GM18858 (cell line): ENCODE data around the gene THRB.

Source experiments
- ATAC-seq: cut with Tn5 transposase; IDR thresholded peaks from one replicate; pipeline ENCODE4 v1.9.1; 2021; ENCODE audit not compliant: unreplicated experiment

The THRB gene

DNA sequence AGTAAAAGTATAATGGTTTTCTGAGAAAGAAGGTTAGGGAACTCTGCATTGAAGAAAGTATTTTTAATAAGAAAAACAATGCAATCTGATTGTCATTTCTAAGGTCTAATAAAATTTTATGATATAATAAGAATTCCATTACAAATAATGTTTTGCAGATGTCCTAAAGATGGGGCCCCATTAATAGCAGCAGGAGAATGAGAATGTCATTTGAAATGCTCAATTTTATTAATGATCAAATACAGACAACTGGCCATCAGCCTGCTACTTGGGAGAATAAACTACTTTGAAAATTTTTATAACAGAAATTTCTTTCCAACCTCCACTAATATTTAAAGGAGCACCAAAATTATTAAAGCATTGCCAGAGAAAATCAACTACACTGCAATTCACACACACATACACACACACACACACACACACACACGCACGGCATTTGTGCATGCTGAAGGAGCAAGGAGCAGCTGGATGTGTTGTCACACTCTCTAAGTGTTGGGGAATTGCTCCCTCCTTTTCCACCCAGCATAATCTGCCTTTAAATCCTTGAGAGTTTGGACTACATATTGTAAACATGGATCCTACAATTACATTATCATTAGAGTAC lies 109.5 kb downstream of the THRB start:
- no peak for ATAC-seq

DNA sequence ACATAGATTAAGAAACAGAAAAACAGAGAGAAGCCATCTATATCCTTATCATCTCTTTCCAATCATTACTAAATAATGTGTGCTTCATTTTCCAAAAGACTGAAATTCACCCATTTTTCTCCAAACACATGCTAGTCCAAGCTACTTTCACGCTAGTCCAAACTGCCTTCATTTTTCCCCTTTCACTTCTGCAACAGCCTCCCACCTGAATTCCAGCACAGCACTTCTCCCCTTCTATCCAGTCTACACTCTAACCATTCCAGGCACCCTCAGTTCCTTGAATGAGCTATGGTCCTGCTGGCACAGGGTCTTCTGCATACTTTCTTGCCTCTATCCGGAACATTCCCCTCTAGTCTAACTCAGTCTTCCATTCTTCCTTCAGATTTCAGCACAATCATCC lies 112.0 kb downstream of the THRB start:
- ATAC-seq: no peak

DNA sequence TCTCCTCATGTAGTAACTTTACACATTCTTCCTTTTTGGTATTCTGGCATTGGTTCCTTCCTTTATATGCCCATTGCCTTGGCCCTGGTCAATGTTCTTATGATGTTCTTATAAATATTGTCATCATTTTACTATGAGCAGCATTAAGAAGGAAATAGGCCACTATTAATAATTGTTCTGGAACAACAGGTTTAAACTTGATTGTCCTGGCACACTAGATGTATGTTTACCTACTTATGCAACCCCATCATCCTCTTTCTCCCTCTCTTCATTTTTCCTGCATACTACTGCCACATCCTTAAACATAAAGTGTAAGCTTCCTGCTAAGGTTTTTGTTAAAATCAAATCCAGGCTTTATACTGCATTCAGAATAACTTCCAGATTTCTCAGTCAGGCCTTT lies 114.7 kb downstream of the THRB start:
- no peak for ATAC-seq

DNA sequence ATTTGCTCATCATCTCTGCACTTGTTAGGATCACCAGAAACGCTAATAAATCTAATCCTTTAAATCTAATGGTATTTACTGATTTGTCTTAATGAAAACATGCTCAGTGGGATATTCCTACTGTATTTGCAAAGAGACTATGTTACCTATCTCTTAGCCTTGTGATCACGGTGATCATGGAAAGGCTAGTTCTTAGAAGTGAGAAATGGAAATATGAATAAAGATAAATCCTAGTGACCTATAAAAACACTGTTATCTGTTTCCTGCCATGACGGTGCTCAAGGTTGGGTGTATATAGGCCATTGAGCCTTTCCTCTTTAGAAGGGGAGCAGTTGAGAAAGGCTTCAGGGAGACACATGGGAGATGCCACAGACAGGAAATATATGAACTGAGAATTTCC lies 116.3 kb downstream of the THRB start:
- no peak for ATAC-seq

DNA sequence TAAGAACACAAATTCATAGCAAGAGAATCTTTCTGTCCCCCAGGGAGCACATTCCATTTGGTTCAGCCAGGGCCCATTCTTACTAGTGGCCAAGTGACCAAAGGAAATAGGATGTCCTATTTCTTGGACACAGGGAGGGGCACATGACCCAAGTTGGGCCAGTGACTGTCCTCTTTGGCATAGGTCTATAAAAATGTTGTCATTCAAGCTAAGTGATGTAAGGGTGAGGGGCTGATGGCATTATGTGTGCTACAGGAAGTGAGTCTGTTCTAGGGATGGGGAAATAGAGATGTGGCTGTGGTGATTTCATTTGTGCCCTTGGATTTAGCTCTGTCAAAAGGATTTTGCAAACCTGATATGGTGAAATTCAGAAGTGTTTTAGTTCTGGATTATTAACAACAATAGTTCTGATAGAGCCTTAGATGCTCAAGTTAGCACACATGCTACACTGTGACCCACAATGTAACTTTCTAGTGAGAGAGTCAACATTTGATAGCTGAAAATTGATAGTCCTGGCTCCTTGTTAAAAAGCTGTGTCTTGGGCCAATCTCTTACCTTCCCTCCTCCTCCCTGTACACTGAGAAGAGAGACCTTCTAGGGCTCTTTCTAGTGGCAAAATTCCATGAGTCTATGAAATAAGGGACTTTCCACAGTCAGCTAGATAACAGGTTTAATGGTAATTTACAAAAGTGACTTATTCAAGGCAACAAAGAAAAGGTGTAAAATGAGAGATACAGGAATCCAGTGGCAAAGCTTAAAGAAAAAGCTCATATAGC lies 117.2 kb downstream of the THRB start:
- no peak for ATAC-seq

DNA sequence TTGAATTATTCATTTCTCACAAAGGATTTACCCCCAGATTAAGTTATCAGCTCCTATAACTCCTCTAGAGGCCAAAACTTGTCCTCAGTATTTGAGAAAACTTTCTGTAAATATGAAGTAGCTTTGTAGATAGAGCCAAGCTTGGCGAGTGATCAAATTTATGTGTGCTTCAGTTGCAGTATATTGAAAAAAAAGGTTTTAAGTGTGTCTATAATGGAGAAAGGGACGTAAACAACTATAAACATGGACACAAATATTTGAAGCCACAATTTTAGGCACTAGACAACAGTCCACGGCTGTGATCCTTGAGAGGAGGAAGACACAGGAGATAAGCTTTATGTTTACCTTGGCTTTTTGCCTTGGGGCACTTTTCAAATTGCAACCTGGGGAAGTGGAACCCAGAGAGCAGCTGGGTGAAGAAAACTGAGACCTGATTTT lies 118.7 kb downstream of the THRB start:
- ATAC-seq: no peak

DNA sequence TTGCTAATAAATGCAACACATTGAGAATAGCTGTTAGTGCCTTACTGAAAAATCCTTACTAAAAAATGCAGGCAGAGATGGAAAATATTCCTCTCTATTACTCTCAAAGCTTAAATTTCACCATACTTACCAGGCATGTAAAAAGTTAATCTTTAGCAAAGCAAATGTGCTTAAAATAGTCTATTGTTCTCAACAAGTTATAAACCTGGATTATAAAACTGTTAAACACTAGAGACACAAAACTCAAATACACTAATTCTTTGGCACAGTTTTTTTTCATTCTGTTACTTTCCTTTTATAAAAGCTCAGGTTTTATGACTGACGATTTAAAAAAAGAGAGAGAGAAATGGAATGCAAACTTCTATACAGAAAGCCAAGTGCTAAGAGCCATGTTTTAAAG lies 119.8 kb downstream of the THRB start:
- no peak for ATAC-seq

DNA sequence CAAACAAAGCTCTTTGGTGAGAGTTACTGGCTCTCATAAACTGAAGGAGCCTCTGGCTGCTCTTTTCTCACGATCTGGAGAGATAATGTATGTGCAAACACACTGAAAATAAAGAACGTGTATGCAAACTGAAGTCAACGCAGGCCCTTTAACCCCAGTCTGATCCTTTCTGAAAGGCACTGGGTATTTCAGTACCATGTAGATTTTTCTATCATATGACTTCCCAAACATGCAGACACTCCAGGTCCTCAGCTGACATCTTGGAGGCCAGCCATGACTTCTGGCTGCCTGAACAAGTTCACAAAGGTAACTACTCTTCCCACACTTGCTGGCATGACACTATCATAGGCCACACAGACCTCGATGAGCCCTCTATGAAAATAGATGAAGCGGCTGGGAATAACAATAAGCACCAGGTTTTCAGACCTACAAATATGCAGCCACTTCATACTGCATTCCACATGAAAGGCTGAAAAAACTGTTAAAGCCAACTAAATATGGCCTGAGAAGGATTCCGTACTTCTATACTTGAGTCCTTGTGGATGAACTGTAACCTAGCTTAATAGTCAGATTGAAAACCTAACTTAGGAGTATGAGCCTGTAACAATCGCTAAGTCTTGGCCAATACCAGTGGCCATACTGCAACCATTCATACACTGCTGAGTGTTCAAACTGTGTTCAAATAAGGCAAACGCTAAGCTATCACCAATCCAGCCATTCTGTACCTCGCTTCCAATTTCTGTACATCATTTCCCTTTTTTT lies 121.3 kb downstream of the THRB start:
- ATAC-seq: no peak

DNA sequence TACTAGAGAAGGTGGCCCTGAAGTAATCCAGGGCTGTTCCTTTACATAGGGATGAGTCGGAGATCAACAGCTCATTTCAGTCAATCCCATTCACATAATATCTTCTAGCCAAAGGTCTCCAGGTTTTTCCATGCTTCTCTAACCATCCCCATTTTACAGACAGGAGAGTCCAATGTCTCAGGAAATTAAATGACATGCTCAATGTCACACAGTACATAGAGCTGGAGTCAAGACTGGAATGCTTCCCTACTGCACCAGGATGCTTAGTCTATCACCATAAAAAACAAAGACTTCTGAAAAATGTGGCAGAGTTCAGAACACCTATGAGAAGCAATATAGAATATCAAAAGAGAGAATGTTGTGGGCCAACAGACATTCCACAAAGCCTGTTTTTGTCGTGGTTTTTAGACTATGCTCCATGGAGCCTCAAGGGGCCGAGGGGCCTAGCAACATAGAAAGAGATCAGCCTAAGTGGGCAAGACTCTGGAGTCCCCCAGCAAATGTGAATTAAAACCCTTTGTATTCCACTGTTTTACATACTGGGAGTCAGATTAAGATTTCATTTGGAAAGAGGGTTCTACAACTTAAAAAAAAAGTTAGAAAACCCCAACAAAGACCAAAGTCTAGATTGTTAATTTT lies 122.0 kb downstream of the THRB start:
- no peak for ATAC-seq

DNA sequence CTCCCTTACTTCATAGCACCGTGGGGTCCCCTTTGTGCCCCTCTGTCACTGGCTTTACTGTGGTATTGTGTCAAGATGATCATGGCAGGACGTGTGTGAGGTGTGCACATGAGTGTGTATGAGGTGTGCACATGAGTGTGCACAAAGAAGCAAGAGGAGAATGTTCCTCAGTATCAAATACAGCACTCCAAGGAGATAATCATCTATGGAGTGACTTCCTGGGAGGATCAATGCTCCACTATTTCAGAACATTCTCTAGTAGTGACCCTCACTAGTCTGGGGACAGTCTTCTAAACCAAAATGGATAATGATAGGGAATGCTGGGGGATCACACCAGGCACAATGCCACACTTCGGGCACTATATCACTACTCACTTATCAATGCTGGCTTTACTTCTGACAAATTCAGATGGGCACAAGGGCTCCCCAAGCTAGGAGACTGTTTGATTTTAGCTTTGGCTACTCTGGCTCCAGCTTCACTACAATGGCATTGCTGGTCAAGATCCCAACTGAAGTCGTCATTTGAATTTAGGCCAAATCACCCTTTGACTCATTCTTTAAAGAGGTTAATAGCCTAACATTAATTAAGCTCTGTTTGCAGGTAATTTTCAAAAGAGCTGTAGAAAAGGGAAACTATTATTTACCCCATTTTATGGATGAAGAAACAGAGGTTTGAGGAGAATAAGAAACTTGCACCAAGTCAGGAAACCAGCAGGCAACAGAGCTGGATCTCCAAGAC lies 124.1 kb downstream of the THRB start:
- ATAC-seq: no peak

DNA sequence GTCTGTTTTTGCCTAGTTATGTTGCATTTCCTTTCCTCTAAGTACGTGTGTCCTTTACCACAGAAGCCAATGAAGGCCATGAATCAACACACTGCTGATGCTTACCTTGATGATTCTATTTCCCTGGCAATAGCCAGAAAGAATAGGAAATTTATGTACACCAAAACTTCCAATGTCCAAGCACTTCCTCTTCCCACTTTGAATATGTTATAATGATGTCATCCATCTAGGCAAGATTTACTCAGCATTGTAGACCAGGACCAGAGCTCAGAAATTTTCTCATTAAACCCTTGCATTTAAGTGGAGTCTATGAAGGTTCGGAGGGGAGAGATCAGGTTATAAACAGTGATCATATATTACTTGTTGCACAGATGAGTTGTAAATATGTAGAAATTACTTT lies 126.0 kb downstream of the THRB start:
- ATAC-seq: no peak

DNA sequence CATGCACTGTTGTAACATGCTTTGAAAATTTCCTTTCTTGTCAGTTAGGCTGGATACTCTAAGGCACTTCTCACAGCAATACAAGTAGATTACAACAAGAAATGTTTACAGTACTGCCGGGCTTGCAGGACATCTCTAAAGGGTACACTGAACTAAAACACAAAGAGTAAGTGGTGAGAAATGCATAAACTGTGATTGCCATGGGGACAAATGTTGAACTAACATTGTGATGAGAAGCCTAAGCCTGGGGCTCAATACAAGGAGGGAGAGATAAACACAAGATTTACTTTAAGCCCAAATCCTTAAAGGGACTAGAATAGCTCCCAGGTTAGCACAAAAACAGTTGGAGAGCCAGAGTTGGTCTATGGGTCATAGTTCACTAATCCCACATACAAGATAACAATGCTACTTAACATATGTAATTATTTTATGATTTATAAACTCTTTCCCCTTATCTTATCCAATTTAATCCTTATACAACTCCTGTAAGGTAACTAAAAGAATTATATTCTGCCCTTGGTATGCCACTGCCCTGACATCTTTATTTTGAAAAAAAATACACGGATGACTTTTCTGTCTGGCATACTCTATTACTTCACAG lies 126.9 kb downstream of the THRB start:
- ATAC-seq: no peak

DNA sequence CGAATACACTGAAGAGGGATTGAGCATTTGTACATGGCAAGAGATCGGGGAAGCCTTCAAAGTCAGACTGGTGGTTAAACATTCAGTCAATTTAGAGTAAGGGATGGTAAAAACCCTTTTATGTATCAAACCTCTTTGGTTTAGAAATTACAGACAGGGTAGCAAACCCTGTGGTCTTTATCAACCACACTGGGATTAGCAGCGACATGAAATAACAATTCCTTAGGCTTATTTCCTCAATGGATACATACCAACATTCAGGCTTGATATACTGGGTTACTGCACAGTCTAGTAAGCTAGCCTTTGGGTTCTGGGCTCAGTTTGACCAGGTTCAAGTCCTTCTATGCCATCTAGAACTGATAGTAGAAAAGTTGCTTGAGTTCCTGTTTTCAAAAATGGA lies 127.4 kb downstream of the THRB start:
- no peak for ATAC-seq

DNA sequence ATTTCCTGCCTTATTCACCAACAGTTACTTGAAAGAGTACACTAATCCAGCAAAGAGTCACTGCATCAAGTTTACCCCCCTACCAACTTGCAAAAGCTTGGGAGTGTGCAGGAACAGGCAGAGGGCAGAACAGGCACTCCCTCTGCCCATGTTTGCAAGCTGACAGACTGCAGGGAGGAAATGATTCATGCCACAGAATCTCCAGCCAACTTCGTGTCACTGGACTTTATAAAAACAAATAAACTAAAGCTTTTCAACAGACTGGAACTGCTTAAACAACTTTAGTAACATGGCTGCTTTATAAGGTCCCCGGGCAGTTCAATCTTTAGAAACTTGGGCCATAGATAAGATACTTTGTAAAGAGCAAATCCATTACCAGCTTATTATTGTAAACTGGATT lies 129.5 kb downstream of the THRB start:
- no peak for ATAC-seq

DNA sequence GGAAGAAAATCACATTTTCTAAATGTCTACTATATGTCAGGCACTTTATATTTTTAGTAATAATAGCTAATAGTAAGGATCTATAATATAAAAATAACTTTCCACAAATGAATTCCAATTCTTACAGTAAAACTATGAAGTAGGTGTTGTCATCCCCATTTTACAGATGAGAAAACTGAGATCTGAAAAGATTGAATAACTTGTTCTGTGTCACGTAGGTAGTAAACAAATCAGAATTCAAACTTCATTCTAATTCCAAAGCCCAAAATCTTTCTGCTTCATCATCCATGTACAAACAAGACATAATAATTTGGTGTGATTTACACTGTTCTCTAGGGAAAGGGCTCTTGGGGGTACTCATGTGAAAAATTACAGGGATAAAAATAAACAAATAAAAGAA lies 130.3 kb downstream of the THRB start:
- ATAC-seq: no peak

DNA sequence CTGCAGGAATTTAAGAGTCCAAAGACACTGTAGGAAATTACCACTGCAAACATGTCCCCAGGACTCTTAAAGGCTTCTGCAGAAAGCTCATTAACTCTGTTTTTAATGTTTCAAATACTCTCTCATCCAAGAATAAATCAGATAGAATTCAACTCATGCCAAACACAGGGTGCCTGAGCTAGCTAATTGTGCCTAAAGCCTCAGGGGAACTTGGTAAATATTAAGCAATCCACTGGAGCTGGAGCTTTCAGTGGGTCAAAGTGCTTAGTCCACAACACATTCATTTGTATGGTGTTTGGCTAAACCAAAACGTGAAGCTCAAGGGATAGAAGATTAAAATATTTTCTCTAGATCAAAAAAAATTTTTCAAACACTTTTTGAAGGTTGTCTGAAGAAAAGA lies 131.4 kb downstream of the THRB start:
- ATAC-seq: no peak

DNA sequence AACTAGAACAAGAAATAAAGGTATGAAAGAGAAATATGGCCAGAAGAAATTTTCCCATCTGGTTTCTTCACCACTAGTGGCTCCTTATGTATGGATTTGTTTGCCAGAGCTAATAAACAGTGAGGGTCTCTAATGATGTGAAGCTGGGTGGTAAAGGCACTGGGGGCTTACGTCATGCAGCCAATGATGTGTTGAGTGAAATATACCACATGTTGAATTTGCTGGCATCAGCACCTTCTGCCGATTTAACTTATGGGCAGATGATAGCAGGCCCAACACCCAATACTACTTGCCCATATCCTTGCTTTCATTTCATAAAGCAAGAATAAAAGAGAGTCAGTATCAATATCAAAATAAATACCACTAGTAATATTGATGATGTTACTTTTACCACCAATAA lies 133.0 kb downstream of the THRB start:
- ATAC-seq: no peak

DNA sequence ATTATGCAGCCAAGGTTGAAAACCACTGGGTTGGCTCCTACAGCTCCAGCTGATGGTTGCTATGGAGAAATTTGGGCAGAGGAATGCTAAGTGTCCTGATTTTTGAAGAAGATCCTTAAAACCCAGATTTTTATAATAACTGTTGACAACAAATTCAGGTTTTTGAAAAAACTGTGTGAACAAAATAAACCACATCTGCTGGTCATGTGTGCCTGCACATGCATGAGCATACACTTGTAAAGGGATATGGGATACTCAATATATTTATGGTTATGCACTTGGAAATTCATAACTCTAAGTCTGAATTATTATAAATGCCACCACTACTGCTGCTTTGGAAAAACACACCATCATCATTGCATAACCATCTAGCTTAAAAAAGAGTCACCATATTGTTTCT lies 133.7 kb downstream of the THRB start:
- no peak for ATAC-seq

DNA sequence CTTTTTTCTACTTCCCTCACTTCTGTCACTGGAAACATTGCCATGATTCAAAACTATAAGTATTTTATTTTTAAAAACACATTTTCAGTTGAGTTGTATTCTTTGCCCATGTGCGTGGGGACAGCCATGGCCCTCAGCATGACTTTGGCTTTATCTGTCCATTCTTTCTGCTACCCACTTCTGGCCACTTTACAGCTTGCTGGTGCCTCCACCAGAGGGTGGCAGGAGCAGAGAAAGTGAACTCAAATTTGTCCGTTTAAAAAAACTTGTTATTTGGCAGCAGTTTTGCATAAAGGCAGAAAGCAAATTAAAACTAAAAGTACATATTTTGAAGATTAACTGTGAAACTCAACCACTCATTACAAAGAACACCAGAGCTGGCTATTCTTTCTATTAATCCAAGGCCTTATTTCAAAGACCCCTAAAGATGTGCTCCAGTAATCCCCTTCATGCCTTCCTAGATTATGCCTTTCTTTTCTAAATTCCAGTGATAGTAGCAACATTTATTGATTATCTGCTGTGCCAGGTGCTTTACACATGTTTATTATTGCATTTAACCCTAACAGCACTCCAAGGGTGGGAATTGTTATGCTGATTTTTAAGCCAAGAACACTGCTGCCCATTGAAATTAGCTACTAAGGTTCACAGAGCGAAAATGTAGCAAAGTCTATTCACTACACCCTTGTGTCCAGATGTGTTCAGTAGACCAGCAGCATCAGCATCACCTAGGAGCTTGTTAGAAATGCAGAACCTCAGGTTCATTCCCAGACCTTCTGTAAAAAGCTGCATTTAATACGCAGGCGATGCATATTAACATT lies 134.8 kb downstream of the THRB start:
- no peak for ATAC-seq

DNA sequence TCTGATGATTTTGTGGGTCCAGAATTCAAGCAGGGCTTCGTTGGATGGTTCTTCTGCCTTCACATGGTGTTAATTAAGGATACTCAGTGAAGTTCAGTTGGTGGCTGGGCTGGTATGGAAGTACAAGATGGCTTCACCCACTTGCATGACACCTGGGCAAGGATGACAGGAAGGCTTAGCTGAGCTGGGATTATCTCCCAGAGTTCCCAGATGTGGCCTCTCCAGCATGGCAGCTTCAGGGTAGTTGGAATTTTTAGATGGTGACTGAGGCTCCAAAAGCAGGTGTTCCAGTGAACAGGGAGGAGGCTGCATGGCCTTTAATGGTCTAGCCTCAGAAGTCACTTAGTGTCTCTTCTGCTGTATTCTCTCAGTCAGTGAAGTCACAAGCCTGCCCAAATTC lies 135.5 kb downstream of the THRB start:
- ATAC-seq: no peak
